IPS-NIHi11 (cell line): ENCODE measurements around the gene TRMT2A.
A peak's percentile ranks its signal among the peaks of the same experiment; 100 is the strongest.

ENCODE experiments used
- DNase-seq: peaks from one replicate; pipeline ENCODE4 v3.0.0; 2012; ENCODE audit warnings: mixed read lengths, low spot score

TRMT2A gene

DNA sequence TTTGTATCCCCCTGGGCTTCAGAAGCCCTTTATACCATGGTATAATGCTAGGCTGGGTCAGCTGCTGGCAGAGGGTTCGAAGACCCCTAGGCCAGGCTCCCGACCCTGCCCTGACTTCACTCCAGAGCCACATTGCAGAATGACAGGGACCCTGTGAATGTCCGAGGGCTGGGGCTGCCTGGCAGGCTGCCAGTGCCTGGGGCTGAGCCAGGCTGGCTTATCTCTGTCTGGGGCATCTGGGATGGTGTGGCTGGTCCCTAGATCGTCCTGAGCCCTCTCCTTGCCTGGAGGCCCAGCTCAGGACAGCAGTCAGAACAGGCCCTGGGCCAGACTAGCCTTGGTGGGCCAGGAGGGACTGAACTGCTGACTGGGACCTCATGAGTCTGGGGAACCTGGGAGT lies 18.2 kb upstream of the TRMT2A start:
- DNase-seq, result no peak

GRCh38 chr22:20133930-20134549 lies 17.0 kb upstream of the TRMT2A start:
- no peak for DNase-seq

DNA sequence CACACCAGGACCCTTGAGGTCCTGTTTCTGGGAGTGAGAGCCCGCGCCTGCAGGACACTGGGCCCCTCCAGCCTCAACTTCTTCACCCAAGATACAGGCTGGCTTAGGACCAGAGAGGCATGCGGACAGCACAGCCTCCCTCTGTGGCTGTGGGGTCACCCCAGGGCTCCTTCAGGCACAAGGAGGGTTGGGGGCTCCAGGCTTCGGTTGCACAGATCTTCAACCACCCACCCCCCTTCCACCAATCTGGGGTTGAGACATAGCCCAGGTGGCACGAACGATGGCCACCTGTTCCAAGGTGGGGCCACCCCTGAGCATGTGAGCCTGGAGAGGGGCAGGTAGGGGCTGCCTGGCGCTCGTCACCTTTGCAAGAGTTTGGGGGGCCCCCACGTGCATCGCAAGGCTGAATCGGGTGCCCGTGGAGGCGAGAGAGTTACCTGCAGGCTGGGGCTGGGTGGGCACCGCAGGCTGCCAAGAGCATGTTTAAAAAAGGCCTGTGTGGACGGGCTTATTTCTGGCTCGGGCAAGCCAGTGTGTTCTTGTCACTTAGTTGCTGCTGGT lies 15.7 kb upstream of the TRMT2A start:
- no peak for DNase-seq

DNA sequence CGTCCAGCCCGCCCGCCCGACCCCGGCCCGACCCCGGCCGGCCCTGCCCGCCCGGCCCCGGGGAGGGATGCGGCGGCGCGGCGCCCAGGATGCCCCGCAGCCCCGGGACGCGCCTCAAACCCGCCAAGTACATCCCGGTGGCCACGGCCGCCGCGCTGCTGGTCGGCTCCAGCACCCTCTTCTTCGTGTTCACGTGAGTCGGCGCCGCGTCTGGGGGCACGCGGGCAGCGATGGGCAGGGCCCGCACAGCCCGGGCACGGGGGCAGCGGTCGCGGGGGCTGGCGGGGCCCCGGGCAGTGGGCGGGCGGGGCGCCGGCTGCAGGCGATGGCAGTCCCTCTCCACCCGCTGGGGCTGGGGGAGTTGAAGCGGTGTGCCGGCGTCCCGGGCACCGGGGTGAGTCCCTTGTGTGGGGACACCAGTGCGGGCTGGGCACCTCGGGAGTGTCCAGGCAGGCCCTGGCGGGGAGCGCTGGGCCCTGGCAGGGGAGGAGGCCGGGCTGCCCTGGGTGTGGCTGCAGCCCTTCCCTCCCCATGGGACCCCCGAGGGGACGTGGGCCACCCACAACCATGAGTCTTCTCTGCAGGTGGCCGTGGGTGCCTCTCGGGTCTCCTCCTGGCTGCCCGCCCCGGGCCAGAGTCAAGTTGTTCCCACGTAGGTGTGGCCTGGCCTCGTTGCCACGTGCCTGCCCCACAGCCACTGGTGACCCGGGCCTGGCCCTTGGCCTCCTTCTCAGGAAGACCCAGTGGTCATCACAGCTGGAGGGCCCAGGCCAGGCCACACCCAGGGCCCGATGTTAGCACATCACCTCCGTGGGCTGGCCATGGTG lies 15.0 kb upstream of the TRMT2A start:
- DNase-seq, result peak; percentile 65

DNA sequence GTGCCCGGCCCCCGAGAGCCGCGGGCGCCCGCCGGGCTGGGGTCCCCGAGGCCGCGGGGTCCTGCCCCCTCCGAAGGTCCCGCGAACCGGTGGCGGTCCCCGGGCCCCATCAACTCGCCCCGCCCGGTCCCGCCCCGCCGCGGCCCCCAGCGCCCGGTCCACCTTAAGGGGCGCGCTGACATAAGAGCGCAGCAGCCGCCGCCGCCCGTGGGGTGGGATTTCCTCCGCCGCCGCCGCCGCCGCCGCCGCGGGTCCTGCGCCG lies 14.5 kb upstream of the TRMT2A start, which contains the start of gene ZDHHC8:
TSS of gene ZDHHC8 (plus strand) at position 208 of the 262 bp plus-strand sequence. CDS start 144 bp downstream, outside the sequence.
- DNase-seq, result no peak

DNA sequence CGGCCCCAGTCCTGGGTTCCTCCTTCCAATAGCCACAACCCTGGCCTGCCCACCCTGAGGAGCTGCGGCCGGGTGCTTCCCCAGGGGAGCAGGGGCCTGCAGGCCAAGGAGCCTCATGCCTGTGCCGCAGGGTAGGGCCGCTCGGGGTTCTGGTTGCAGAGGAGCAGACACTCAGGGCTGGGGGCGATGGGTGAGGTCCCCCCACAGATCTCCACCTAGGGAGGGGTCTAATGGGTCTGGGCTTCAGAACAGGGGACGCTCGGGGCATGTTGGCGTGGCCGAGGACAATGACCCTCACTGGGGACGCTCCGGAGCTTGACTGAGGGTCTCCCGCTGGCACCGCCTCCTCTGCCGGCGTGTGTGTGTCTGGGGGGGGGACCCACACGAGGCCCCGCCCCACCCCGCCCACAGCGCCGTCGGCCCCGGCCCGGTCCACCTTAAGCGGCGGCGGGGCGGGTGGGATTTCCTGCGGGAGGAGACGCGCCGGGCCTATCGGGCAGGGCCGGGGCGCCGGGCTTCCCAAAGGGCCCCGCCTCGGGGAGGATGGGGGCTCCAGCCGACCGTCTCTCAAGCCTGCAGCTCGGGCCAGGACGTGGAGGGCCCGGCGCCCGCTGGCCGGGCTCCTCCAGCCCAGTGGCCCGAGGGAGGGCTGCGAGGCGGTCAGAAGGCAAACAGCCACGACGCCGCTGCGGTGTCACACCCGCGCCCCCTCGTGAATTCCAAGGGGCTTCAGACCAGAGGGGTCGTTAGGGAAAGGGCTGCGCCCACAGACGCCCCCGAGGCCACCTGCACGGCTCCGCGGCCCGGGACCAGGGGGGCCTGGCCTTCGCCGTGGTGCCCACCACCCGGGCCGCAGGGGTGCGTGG lies 13.9 kb upstream of the TRMT2A start:
- DNase-seq, result peak; percentile 89

DNA sequence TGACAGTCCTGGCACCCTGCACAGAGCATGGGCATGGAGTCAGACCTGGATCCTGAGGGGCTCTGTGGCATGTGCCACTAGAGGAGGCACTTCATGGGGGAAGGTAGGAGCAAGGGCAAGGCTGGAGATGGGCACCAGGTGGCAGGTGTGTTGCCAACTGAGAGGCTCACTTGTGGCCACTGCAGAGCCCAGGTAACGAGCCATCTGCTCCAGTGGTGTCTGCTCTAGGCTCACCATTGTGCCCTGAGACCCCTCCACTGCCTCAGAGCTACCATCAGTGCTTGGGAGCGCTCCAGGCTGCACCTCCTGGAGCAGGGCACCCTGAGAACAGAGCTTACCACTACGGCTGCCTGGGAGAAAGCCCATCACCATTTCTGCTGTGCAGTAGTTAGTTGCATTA lies 13.3 kb upstream of the TRMT2A start:
- DNase-seq, result no peak

DNA sequence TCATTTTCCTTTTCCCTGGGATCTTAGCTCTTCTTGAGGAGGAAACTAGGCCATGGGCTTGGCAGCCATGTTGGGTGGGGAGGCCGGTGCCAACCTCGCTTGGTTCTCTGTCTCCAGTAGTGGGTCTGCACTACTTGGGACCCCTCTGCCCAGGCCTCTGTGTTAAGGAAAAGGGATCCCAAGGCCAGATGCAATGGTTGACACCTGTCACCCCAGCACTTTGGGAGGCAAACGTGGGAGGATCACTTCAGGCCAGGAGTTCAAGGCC lies 12.7 kb upstream of the TRMT2A start:
- DNase-seq, result no peak

GRCh38 chr22:20128902-20129746 lies 12.1 kb upstream of the TRMT2A start:
- peak; percentile 61 for DNase-seq

GRCh38 chr22:20128619-20128901 lies 11.5 kb upstream of the TRMT2A start:
- DNase-seq, result no peak

GRCh38 chr22:20127869-20128618 lies 11.0 kb upstream of the TRMT2A start:
- DNase-seq, result no peak

DNA sequence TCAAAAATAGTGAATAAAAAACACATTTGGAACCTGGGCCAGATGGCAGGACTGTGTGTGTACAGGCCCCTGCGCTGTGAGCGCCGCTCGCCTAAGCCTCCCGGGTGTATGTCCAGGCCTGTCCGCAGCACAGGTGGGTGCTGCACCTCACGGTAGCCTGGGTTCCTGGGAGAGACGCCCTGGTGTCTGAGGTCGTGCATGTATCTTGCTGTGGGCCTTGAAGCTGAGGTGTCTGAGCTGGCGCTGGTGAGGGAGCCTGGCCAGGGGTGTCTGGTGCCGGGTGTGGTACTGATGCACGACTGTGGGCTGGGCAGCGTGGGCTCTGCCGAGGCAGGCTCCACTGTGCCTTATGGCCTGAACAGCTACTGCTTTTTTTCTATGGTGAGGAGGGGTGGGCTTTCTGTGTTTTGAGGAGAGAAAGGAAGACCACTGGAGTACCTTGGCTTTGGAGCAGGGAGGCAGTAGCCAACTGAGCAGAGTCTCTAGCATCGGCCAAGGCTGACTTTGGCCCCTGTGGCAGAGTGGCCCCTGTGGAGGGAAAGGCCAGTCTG lies 10.4 kb upstream of the TRMT2A start:
- no peak for DNase-seq

- no peak for DNase-seq
Measured at GRCh38 chr22:20126284-20127029, 9.4 kb upstream of the TRMT2A start.

DNA sequence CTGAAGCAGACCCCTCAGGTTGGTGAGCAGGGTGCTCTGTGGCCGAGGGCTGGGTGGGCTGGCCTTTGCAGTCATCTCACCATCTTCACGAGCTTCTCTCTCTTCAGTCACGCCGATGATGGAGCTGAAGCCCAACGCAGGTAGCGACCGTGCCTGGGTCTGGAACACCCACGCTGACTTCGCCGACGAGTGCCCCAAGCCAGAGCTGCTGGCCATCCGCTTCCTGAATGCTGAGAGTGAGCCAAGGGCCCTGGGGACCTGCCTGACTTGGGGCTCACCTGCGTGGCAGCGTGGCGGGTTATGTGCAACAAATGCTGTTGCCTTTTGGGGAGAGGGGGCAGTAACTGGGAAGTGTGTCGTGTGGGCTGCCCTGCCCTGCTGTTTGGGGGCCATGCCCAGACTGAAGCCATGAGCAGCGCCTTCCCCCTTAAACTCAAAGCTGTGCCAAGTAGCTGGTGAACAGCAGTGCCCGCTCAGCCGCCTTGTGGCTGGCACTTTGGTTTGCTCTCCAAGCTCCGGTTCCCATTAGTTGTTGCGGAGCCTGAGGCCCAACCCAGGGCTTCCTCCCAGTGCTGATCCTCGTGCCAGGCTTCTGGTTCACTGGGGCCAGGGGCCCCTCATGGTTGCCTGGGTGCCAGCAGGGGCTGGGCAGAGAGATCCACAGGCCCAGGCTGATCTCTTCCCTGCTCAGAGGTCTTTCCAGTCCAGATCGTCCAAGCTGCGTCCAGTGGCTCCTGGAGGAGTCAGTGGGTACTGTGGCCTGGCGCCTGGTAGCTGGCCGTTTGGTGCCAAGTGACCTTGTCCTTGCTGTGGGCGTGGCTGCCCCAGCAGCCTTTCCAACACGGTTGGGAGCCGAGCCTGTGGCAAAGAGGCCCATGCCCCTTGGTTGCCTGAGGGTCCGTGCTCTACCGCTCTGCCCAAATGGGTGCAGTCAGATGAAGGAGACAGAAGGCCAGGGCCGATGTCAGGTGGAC lies 8.5 kb upstream of the TRMT2A start:
- DNase-seq, result no peak

GRCh38 chr22:20124083-20124787 lies 7.2 kb upstream of the TRMT2A start:
- no peak for DNase-seq

DNA sequence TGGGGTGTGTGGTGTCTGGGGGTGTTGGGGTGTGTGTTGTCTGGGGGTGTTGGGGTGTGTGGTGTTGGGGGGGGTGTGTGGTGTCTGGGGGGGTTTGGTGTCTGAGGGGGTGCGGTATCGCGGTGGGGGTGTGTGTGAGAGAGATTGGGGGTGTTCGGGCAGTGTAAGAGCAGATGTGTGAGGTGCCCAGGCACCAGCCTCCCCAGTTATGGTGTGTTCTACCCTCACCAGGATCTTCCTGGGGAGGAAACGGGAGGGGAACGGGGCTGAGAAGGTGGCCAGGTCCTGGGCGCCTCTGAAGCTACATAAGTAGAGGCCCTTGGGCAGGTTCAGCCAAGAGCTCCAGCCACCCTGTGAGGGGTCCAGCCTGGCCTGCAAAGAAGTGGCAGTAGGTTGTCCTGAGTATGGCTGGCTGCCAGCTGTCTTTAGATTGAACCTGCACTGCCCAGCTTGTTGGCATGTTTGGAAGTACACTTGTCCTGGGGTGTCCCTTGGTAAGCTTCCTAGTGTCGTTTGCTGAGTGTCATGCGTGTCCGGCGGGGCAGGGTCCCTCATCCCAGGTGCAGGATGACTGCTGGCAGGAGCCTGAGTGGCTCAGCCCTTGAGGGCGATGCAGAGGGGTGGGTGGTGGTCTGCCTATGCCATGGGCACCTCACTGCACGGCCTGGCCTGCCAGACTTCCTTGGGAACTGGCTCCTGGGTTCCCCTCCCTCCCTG lies 6.5 kb upstream of the TRMT2A start:
- no peak for DNase-seq

DNA sequence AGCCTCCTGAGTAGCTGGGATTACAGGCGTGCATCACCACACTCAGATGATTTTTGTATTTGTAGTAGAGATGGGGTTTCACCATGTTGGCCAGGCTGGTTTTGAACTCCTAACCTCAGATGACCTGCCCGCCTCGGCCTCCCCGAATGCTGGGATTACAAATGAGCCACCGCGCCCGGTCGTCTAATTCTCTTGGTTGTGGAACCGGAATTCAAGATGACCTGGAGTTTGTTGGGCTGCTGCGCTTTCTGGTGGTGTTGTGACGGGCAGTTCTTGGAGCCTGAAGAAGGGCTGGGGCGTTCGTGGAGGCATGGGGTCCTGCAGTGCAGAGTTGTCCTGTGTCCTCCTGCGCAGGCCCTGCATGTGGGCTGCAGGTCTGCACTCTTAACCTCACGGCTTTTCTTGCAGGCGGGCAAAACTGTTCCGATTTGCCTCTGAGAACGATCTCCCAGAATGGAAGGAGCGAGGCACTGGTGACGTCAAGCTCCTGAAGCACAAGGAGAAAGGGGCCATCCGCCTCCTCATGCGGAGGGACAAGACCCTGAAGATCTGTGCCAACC lies 4.9 kb upstream of the TRMT2A start:
- DNase-seq, result no peak
